GM12874 (cell line): ENCODE data around the gene SFTPA1.

ENCODE experiments used
- TF ChIP-seq, protein P1 (sequence below): IDR thresholded peaks from 2 replicates; pipeline ENCODE4 v1.5.1; 2011; ENCODE audit warnings: low read depth, mild to moderate bottlenecking, control low read depth, low read length, moderate library complexity; ENCODE audit not compliant: insufficient read depth

The SFTPA1 gene

GRCh38 chr10:79602953-79603352 is 7.8 kb upstream of the SFTPA1 start:
- TF ChIP-seq, protein P1, sequence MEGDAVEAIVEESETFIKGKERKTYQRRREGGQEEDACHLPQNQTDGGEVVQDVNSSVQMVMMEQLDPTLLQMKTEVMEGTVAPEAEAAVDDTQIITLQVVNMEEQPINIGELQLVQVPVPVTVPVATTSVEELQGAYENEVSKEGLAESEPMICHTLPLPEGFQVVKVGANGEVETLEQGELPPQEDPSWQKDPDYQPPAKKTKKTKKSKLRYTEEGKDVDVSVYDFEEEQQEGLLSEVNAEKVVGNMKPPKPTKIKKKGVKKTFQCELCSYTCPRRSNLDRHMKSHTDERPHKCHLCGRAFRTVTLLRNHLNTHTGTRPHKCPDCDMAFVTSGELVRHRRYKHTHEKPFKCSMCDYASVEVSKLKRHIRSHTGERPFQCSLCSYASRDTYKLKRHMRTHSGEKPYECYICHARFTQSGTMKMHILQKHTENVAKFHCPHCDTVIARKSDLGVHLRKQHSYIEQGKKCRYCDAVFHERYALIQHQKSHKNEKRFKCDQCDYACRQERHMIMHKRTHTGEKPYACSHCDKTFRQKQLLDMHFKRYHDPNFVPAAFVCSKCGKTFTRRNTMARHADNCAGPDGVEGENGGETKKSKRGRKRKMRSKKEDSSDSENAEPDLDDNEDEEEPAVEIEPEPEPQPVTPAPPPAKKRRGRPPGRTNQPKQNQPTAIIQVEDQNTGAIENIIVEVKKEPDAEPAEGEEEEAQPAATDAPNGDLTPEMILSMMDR: no peak

GRCh38 chr10:79604294-79604693 is 6.4 kb upstream of the SFTPA1 start:
- TF ChIP-seq, protein P1: no peak

GRCh38 chr10:79605308-79605707 is 5.4 kb upstream of the SFTPA1 start:
- TF ChIP-seq, protein P1: no peak

DNA sequence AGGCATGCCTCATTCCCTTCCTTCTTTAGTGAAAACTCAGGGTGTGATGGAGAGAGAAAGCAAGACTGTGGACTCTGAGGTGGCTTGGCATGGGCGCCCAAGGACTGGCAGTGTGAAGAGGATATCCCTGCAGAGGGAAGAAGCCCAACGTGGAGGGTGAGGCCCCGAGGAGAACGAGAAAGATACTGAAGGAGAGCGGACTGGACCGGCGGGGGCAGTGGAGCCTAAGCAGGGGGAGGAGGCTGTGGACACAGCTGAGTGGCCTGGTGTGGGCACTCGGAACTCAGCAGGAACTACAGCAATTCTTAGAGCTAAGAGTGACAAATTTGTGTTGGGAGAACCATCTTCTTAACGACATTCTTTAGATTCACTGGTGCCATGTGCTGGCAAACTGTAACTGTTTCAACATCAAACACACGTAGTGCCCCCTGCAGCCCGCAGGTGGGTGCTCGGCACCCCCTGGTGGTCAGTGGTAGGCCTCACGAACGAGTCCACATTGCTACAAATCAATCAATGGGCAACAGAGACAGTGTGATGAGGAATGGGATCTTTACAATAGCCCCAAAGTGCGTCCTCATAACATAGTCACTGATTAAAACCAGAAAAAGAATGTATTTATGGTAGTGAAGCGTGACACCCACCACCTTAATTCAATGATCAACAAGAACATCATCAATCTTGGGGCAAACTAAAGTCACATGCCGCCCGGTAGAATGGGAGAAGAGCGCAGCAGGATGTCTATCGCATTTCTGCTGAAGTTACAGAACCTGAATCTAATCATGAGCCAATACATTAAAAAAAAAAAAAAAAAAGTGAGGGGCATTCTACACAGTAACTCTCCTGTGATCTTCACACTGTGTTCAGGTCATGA is 2.0 kb upstream of the SFTPA1 start:
- TF ChIP-seq, protein P1: peak; percentile 69

GRCh38 chr10:79615577-79615976 is 4.8 kb downstream of the SFTPA1 start:
- TF ChIP-seq, protein P1: no peak

GRCh38 chr10:79616164-79616563 is 5.4 kb downstream of the SFTPA1 start:
- TF ChIP-seq, protein P1: no peak

GRCh38 chr10:79627075-79627474 is 16.3 kb downstream of the SFTPA1 start:
- TF ChIP-seq, protein P1: no peak
